ENCODE measurements around the gene MAOA. TPM values are rescaled to one million over a fixed set of nuclear protein-coding genes. Genes with fewer than 3 reads are reported as not detected.

Gene MAOA
- total RNA-seq, 2 donors from 2014 or later = 4.5 to 20.4 TPM

- Mint-ChIP-seq H3K27me3 (no peaks in the 10 kb centered on the region), H3K4me3 (no peak overlapping the region), H3K4me1 (no peaks in the 10 kb centered on the region), H3K9me3 (no peaks in the 10 kb centered on the region), H3K36me3 (ENCODE audit: low read depth) (no peaks in the 10 kb centered on the region), H3K27ac (no peak overlapping the region)
- no peak for ATAC-seq (replicated peaks)
Observed at GRCh38 chrX:43743100-43743822, 87.2 kb downstream of the MAOA start.

- Mint-ChIP-seq H3K27me3 (no peaks in the 10 kb centered on the region), H3K9me3 (no peaks in the 10 kb centered on the region), H3K36me3 (ENCODE audit: low read depth) (no peaks in the 10 kb centered on the region), H3K27ac (no peak overlapping the region), H3K4me3 (no peak overlapping the region), H3K4me1 (no peaks in the 10 kb centered on the region)
- no peak for ATAC-seq (replicated peaks)
Observed at GRCh38 chrX:43744284-43744683, 88.2 kb downstream of the MAOA start.

GRCh38 chrX:43745938-43746721, 90.0 kb downstream of the MAOA start:
- Mint-ChIP-seq H3K27me3 (no peaks in the 10 kb centered on the region), H3K9me3 (no peaks in the 10 kb centered on the region), H3K27ac (no peak overlapping the region), H3K4me1 (no peaks in the 10 kb centered on the region), H3K36me3 (ENCODE audit: low read depth) (no peaks in the 10 kb centered on the region), H3K4me3 (no peak overlapping the region)
- no peak for ATAC-seq (replicated peaks)

- no peak overlapping the region for H3K27ac Mint-ChIP-seq
- H3K4me1 Mint-ChIP-seq = no peaks in the 10 kb centered on the region
- no peak overlapping the region for H3K4me3 Mint-ChIP-seq
- no peaks in the 10 kb centered on the region for H3K36me3 Mint-ChIP-seq (ENCODE audit: low read depth)
- no peaks in the 10 kb centered on the region for H3K27me3 Mint-ChIP-seq
- H3K9me3 Mint-ChIP-seq = no peaks in the 10 kb centered on the region
- no peak for ATAC-seq (replicated peaks)
Observed at GRCh38 chrX:43747476-43747875, 91.4 kb downstream of the MAOA start.

GRCh38 chrX:43750248-43750676, 94.2 kb downstream of the MAOA start:
- peak overlapping the region; percentile 3 for H3K27ac Mint-ChIP-seq
- H3K36me3 Mint-ChIP-seq (ENCODE audit: low read depth) = no peaks in the 10 kb centered on the region
- H3K9me3 Mint-ChIP-seq = no peaks in the 10 kb centered on the region
- peaks cover 5% of the 10 kb centered on the region for H3K4me1 Mint-ChIP-seq
- no peaks in the 10 kb centered on the region for H3K27me3 Mint-ChIP-seq
- ATAC-seq (replicated peaks) = peak; percentile 71
- no peak overlapping the region for H3K4me3 Mint-ChIP-seq

GRCh38 chrX:43753637-43754036, 97.5 kb downstream of the MAOA start:
- Mint-ChIP-seq H3K36me3 (ENCODE audit: low read depth) (no peaks in the 10 kb centered on the region), H3K27me3 (no peaks in the 10 kb centered on the region), H3K4me1 (peaks cover 5% of the 10 kb centered on the region), H3K27ac (no peak overlapping the region), H3K4me3 (no peak overlapping the region), H3K9me3 (no peaks in the 10 kb centered on the region)
- no peak for ATAC-seq (replicated peaks)

GRCh38 chrX:43756076-43756475, 100.0 kb downstream of the MAOA start:
- Mint-ChIP-seq H3K27ac (no peak overlapping the region), H3K36me3 (ENCODE audit: low read depth) (no peaks in the 10 kb centered on the region), H3K4me3 (no peak overlapping the region), H3K4me1 (peaks cover 5% of the 10 kb centered on the region), H3K27me3 (no peaks in the 10 kb centered on the region), H3K9me3 (no peaks in the 10 kb centered on the region)
- ATAC-seq (replicated peaks) = no peak

- H3K27ac Mint-ChIP-seq = no peak overlapping the region
- H3K4me1 Mint-ChIP-seq = peaks cover 5% of the 10 kb centered on the region
- H3K4me3 Mint-ChIP-seq = no peak overlapping the region
- no peaks in the 10 kb centered on the region for H3K9me3 Mint-ChIP-seq
- ATAC-seq (replicated peaks) = peak; percentile 9
- H3K36me3 Mint-ChIP-seq (ENCODE audit: low read depth) = no peaks in the 10 kb centered on the region
- no peaks in the 10 kb centered on the region for H3K27me3 Mint-ChIP-seq
Observed at GRCh38 chrX:43758044-43758443, 101.9 kb downstream of the MAOA start.

GRCh38 chrX:43785930-43786591, 130.0 kb downstream of the MAOA start:
- Mint-ChIP-seq H3K4me3 (no peak overlapping the region), H3K36me3 (ENCODE audit: low read depth) (no peaks in the 10 kb centered on the region), H3K27ac (no peak overlapping the region), H3K4me1 (no peaks in the 10 kb centered on the region), H3K9me3 (no peaks in the 10 kb centered on the region), H3K27me3 (no peaks in the 10 kb centered on the region)
- no peak for ATAC-seq (replicated peaks)

Other genes starting within 250 kb of the MAOA start
- not detected for gene MAOB, start 226.2 kb downstream of the MAOA start, total RNA-seq

Measured in activated T-helper 17 cell treated with anti-CD3 and anti-CD28 coated beads, Interleukin-2, amount 50 U/mL, for 72 hours (primary cell).